Stimulated activated CD8-positive, alpha-beta memory T cell treated with anti-CD3 and anti-CD28 coated beads, Interleukin-12 subunit alpha, Interleukin-12 subunit beta, amount 100 ng/mL, for 24 hours (primary cell): ENCODE measurements around the gene WDSUB1.

Source experiments
- DNase-seq: peaks from one replicate; pipeline ENCODE4 v3.0.0-alpha.2; 2020; ENCODE audit errors: extremely low read depth

The WDSUB1 gene

DNA sequence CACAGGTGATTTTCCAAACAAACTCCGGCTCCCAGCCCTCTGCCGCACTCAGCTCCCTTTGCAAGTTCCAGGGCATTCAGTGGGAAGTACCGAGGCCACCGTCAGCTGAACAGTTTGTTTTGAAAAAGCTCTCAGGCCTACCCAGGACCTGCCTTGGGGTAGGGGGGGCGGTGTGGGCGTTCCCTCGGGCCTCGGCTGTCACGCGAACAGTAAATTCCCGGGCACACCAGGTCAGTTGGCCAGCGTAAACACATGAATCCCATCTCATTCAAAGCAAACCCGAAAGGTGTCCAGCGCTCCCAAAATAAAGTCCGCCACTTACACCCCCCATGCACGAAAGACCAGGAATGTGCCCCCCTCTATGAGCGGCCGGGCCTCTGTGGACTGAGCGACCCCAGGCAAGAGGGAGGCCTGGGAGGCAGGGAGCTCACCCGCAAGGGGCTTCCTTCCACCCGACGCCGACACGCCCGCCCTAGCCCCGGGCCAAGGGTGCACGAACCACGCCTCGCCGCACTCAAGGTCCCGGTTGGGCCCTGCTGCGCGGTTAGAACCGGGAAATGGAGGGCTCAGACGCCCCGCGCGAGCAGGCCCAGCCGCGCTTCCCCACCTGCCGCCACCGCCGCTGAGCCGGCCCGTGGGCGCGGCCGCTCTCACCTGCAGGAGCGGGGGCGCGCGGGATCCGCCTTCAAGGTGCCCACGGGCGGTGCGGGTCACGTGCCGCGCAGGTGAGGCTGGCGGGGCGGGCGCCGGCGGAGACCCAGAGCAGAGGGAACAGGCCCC lies at the start of gene WDSUB1:
TSS of gene WDSUB1 (minus strand) at position 775 of the 780 bp plus-strand sequence. CDS start 3,634 bp downstream, outside the sequence.
- DNase-seq: no peak

DNA sequence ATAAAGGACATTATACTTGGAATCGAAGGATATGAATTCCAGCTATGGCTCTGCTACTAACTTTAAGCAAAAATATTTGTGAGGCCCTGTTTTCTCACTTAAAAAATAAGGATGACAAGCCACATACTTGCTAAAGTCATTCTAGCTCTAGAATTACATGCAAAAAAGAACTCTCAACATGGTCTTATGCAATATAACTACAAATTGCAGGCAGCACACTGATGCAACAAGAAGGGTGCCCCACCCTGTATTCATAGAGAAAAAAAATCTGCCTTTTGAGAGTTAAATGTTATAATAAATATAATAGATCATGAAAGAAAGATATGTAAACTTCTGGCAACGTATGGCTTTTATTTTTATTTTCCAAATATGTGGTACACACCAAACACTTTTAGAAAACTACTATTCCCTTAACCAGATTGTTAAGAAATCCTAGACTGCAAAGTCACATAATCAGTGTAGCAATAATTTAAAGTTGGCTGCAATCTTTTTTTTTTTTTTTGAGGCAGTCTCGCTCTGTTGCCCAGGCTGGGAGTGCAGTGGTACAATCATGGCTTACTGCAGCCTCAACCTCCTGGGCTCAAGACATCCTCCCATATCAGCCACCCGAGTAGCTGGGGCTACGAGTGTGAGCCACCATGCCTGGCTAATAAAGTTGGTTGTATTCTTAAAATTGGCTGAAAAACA lies 40.2 kb upstream of the WDSUB1 start:
- DNase-seq: no peak

GRCh38 chr2:159322419-159322818 lies 35.9 kb upstream of the WDSUB1 start:
- DNase-seq: no peak

DNA sequence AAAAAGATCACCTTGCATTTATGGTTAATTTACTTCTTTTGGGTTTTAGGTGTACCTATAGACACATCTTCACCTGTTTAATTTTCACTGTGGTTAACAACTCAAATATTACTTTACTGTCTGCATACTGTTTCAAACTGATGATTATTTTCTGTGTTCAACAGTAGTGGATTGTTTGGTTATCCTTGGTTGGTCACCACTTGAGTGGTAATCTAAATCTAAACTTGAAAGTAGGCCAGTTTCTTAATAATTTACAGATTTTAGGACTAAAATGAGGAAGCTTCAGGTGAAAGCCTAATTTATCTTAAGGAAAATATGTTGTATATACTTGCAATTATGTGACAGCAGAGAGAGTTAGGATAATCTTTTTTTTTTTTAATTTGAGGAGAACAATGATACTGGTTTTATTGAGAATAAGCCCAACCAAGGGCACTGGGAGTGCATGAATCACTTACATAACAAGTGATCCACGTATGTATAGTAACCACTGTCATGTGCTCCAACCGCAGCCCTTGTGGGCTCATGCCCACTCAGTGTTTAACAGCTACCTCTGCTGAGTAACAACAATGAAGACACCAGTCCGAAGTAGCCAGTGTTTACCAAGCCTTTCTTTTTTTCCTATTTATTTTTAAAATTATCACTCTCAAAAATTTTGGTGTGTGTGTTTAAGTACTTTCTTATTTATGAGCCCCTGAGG lies 31.0 kb upstream of the WDSUB1 start:
- DNase-seq: no peak

GRCh38 chr2:159307942-159308341 lies 21.4 kb upstream of the WDSUB1 start:
- DNase-seq: no peak

GRCh38 chr2:159300586-159300985 lies 14.1 kb upstream of the WDSUB1 start:
- DNase-seq: no peak

DNA sequence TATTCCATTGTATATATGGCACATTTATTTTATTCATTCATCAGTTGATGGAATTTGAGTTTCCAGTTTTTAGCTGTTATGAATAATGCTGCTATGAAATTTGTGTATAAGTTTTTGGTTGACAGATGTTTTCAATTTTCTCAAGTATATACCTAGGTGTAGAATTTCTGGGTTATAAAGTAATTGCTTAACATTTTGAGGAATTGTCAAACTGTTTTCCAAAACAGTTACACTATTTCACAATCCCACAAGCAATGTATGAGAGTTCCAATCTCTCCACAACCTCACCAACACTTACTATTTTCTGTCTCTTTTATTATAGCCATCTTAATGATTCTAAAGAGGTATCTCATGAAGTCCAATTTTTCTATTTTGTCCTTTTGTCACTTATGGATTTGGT lies 12.5 kb upstream of the WDSUB1 start:
- DNase-seq: no peak

DNA sequence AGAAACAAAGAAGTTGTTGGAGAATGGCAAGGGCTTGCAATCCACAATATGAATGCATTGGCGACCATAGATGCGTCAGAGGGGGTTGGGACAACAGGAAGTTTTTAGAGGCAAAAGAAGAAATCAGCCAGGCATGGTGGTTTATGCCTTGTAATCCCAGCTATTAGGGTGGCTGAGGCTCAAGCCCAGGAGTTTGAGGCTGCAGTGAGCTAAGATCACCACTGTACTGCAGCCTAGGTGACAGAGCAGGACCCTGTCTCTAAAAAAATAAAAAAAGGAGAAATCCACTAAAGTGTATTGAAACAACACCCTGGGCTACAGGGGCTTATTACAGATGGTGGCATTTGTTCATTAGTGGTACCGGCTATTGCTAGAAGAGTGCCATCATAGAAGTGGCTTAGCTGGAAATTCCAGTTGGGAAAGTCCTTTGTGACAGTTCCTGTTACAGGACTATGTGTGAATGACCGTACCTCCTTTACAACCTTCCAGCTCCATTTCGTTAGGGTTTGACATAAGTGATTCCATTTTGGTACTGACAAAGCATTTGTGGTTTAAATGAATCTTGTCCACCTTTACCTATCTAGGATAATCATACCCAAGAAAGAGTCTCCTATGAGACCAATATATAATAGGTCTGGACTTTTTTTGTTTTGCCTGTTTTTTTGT lies 10.7 kb upstream of the WDSUB1 start:
- no peak for DNase-seq

- no peak for DNase-seq
Observed at GRCh38 chr2:159292157-159292556, 5.7 kb upstream of the WDSUB1 start.

DNA sequence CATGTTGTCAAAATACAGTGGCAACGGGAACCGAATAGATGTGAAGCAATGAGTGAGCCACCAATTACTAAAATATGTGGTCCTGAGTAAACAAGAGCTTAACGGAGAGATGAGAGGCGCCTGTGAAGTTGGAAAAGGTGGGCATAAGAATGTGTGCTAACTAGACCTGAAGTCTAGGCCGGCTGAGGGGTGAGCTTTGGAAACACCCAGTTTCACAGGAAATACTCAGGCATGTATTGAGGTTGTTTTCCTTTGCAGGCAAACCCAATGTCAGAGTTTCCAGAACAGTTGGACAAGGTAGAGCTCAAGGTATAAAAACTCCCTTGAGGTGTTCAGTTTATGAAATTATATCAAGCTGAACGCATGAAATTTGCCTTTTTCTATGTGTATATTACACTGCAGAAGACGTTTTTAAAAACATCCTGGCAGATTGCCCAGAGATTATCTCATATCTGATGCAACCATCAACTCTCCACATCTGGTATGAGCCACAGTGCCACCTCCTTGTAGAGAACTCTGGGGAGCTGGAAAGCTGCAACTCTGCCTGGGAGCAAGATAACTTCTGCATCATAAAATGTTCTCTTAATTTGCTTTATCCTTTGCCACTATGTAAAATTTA lies 3.9 kb upstream of the WDSUB1 start:
- DNase-seq: no peak

- DNase-seq: no peak
Observed at GRCh38 chr2:159287733-159288132, 1.2 kb upstream of the WDSUB1 start.

GRCh38 chr2:159286709-159287441 lies 372 bp upstream of the WDSUB1 start:
- peak; percentile 96 for DNase-seq

DNA sequence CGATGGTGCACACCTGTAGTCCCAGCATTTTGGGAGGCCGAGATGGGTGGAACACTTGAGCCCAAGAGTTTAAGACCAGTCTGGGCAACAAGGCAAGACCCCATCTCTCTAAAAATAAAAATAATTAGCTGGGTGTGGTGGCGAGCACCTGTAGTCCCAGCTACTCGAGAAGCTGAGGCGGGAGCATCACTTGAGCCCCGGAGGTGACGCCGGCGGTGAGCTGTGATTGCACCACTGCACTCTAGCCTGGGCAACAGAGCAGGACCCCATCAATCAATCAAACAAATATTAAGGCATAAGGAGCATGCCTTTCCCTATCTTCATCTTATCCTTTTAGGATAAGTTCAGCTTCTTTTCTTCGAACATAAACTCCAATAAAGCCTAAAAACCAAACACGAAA lies 1.1 kb downstream of the WDSUB1 start:
- DNase-seq: no peak

DNA sequence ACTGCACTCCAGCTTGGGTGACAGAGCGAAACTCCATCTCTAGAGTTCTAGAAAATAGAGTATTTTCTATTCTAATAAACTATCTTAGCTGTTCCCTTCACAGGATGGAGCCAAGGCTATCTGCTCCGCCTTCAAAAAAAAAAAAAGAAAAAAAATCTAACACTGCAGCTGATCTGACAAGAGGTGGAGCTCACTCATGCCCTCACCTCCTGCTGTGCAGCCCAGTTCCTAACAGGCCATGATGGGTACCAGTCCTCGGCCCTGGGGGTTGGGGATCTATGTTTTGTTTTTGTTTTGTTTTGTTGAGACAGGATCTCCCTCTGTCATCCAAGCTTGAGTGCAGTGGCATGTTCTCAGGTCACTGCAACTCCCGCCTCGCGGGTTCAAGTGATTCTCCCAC lies 3.0 kb downstream of the WDSUB1 start:
- DNase-seq: no peak

DNA sequence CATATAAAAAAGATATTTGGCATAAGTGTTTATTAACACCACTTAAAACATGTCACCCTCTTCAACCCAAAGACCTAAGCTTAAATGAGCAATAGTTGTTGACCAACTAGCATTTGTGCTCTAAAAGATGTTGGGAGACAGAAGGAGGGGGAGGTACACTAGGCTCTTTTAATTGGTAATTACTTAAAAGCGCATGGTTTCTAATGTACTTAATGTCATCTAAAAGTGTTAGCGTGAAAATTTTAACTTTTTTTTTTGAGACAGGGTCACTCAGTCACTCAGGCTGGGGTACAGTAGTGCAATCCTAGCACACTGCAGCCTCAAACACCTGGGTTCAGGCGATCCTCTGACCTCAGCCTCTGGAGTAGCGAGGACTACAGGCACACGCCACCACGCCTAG lies 5.5 kb downstream of the WDSUB1 start:
- DNase-seq: no peak

- no peak for DNase-seq
Observed at GRCh38 chr2:159279700-159280099, 6.8 kb downstream of the WDSUB1 start.

GRCh38 chr2:159275111-159275510 lies 11.4 kb downstream of the WDSUB1 start:
- DNase-seq: no peak

DNA sequence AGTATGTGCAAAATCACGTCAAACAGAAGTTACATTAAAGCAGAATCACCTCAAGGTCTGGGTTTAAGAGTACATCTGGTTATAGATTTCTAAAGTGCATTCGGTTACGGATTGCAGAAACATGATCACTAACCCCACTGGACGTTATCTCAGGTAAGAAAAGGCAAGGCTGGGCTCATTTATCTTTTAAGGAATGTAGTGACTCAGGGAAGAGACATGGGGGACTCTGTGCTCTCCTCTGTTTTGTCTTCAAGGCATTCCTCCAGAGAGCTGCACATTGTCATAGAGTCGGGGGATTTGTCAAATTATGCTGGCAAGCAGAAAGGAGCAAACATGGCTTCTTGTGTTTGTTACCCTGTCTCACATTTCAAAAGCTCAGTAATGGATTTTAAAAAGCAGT lies 14.3 kb downstream of the WDSUB1 start:
- no peak for DNase-seq

GRCh38 chr2:159270744-159271379 lies 15.6 kb downstream of the WDSUB1 start:
- no peak for DNase-seq

- no peak for DNase-seq
Observed at GRCh38 chr2:159267921-159268320, 18.6 kb downstream of the WDSUB1 start.

GRCh38 chr2:159266554-159266953 lies 19.9 kb downstream of the WDSUB1 start:
- no peak for DNase-seq
